NT2/D1 (cell line): ENCODE results near the gene PRDM4.

Experiments used
- SUZ12 ChIP-seq: IDR thresholded peaks from 2 replicates; pipeline ENCODE4 v1.6.1; 2011; ENCODE audit not compliant: insufficient read length, insufficient read depth; ENCODE audit errors: extremely low read depth
- YY1 ChIP-seq: IDR thresholded peaks from 2 replicates; pipeline ENCODE4 v1.6.1; 2011; ENCODE audit not compliant: insufficient read length, insufficient read depth

GRCh38 chr12:107759410-107759809 is 1.5 kb downstream of the PRDM4 start:
- TF ChIP-seq SUZ12: no peak
- no peak for TF ChIP-seq YY1
